Ovary (tissue), 9 donors: ENCODE data around the gene DDX46. TPM values are rescaled to one million over a fixed set of nuclear protein-coding genes. Genes with fewer than 3 reads are reported as not detected.

Experiments used
- DNase-seq, 5 donors: peaks; one replicate each; pipeline ENCODE4 v3.0.0-alpha.2; 2019 to 2020
- H3K27ac ChIP-seq, 2 donors: fragments of 200-600 bp; one replicate each; pipeline versions ENCODE4 v1.5.1 to v1.8.0; 2019 to 2022
- H3K27me3 ChIP-seq: fragments of 200-600 bp; one replicate; pipeline ENCODE4 v1.8.0; 2022
- H3K36me3 ChIP-seq: fragments of 200-600 bp; sonication (generic); one replicate; pipeline ENCODE4 v1.5.1; 2019
- H3K4me1 ChIP-seq: one replicate; pipeline ENCODE4 v1.8.1; 2013; ENCODE audit warnings: mild to moderate bottlenecking, moderate library complexity; ENCODE audit not compliant: insufficient read depth
- H3K4me3 ChIP-seq: fragments of 200-600 bp; sonication (generic); one replicate; pipeline ENCODE4 v1.5.1; 2017
- H3K9me3 ChIP-seq, 2 donors: fragments of 200-600 bp in 1 of 2; sonication (generic) in 1 of 2; one replicate each; pipeline versions ENCODE4 v1.5.1 to v1.8.1; 2013 to 2019; ENCODE audit warnings: mild to moderate bottlenecking in 1 of 2, moderate library complexity in 1 of 2
- CTCF ChIP-seq, 3 donors: fragments of 450-650 bp in 2 of 3; fragments of 200-600 bp in 1 of 3; IDR thresholded peaks; one replicate each; pipeline versions ENCODE4 v1.5.1 to v1.8.0; 2016 to 2022; ENCODE audit warnings: antibody characterized with exemption in 3 of 3, mild to moderate bottlenecking in 1 of 3
- EP300 ChIP-seq: sonication (generic); formaldehyde crosslinking; IDR thresholded peaks from one replicate; pipeline ENCODE4 v1.6.1; 2017; ENCODE audit warnings: antibody characterized with exemption
- POLR2A ChIP-seq: fragments of 450-650 bp; IDR thresholded peaks from one replicate; pipeline ENCODE4 v1.6.1; 2017; ENCODE audit warnings: antibody characterized with exemption, mild to moderate bottlenecking, moderate library complexity
- WGBS, 3 donors: extraction: QIAGEN DNeasy Blood & Tissue Kit in 1 of 3; methylation state at CpG; one replicate each; pipeline versions ENCODE4 v1.1.5 to v1.1.7; 2013 to 2017; 5-methylcytosine and 5-hydroxymethylcytosine counted together
- intact Hi-C, 4 donors: fragments of 100-400 bp; cut with DNase I; formaldehyde crosslinking; loops; one replicate each; pipeline versions ENCODE4 v1.11.0 to v1.15.1; 2022 to 2023
- polyA plus RNA-seq, 2 donors: library from polyadenylated mRNA; stranded (reverse); fragments of 200-250 nt in 1 of 2; fragments of 350-450 nt in 1 of 2; fragmentation: Illumina TruSeq in 1 of 2; extraction: RNeasy Lipid Tissue Mini Kit (QIAGEN cat#74804) in 1 of 2; gene quantifications; one replicate each; pipeline ENCODE4 v1.2.3, GENCODE V29; 2013 to 2014
- total RNA-seq, 7 donors: library from RNA; depleted of rRNA in 2 of 7; stranded (reverse); fragments of >200 nt in 2 of 7; fragmentation: NEBNext Ultra II Directional in 3 of 7; extraction: Animal tissue kit (Norgen Biotek cat#: 25700) in 3 of 7; gene quantifications; one replicate each; pipeline versions ENCODE4 v1.1.0 to v1.2.4, GENCODE V29; 2016 to 2023
- donor health status: DM: no; HTN: no; CAD: no; lungs with moderate emphysema.
- donor health status: DM: no; HTN: no; CAD: no.
- donor health status: Bipolar disorder and iron deficiency.
- donor health status: DM: yes; HTN: yes; CAD: no.
- donor health status: DM: no; HTN: no; CAD: no.
- donor health status: DM: yes; HTN: yes; CAD: no.

DDX46 gene
- total and polyA plus RNA-seq, 9 donors, result 17.8 to 54.7 (median 40.2) TPM

- TF ChIP-seq POLR2A (peak; percentile 94), EP300 (no peak), CTCF (IDR thresholded peaks at IDR 0.05) (peak in 2 of 3 donors; percentile 53 to 62)
- intact Hi-C loops, result loop anchor here in 1 of 4 donors (5.0 kb wide), 1 partner anchor 109 kb away; the partner anchor contains the start of gene C5orf24
- H3K27ac ChIP-seq, result peak within 1 kb of the TSS; percentile 67 to 94
Measured at GRCh38 chr5:134738133-134738962, 20.2 kb upstream of the DDX46 start, which contains the start of gene CAMLG. CAMLG (plus strand) TSS chr5:134738548; CDS start chr5:134738621, 73 bp downstream.

GRCh38 chr5:134738963-134739661, 19.5 kb upstream of the DDX46 start:
- 2% methylated on average over 21 of the region's 21 CpGs for WGBS, 3 donors
- no peaks in the 10 kb centered on the region for H3K27me3 ChIP-seq
- intact Hi-C loops, result loop anchor here in 1 of 4 donors (5.0 kb wide), 1 partner anchor 108 kb away; the partner anchor contains the start of gene C5orf24

More at GRCh38 chr5:134738133-134738962, 20.2 kb upstream of the DDX46 start, which contains the start of gene CAMLG:
- H3K9me3 ChIP-seq, result no peaks in the 10 kb centered on the region
- no peaks in the 10 kb centered on the region for H3K36me3 ChIP-seq
- H3K27me3 ChIP-seq, result no peaks in the 10 kb centered on the region
- H3K4me3 ChIP-seq, result peak within 1 kb of the TSS; percentile 61
- 0 to 1% (median 0%) methylated on average over 33 to 66 of the region's 66 CpGs for WGBS, 3 donors
- peak; percentile 98 to 99 (median 98) for DNase-seq
- H3K4me1 ChIP-seq, result peaks cover 2% of the 10 kb centered on the region

GRCh38 chr5:134741052-134741451, 17.5 kb upstream of the DDX46 start:
- TF ChIP-seq POLR2A, result no peak
- TF ChIP-seq EP300, result no peak
- no peak for TF ChIP-seq CTCF (IDR thresholded peaks at IDR 0.05)
- no peak overlapping the region for H3K27ac ChIP-seq
- WGBS, 3 donors, result 82 to 90% (median 88%) methylated on average over 11 of the region's 11 CpGs
- H3K4me1 ChIP-seq, result peaks cover 2% of the 10 kb centered on the region
- no peaks in the 10 kb centered on the region for H3K36me3 ChIP-seq
- DNase-seq, result no peak
- H3K27me3 ChIP-seq, result no peaks in the 10 kb centered on the region
- H3K4me3 ChIP-seq, result no peak overlapping the region
- intact Hi-C loops, result loop anchor here in 2 of 4 donors (5.0 to 10.0 kb wide), 2 partner anchors 164 to 166 kb away; partner anchors contain the start of gene PCBD2 (in 2 of the 2)
- no peaks in the 10 kb centered on the region for H3K9me3 ChIP-seq

More at GRCh38 chr5:134738963-134739661, 19.5 kb upstream of the DDX46 start:
- Histone ChIP-seq H3K4me1 (peaks cover 2% of the 10 kb centered on the region), H3K36me3 (no peaks in the 10 kb centered on the region), H3K9me3 (no peaks in the 10 kb centered on the region), H3K27ac (peak overlapping the region; percentile 67 to 94), H3K4me3 (peak overlapping the region; percentile 61)
- TF ChIP-seq CTCF (IDR thresholded peaks at IDR 0.05), result no peak
- no peak for TF ChIP-seq EP300
- no peak for TF ChIP-seq POLR2A
- peak in 2 of 5 donors; percentile 18 to 31 for DNase-seq

GRCh38 chr5:134742134-134742533, 16.4 kb upstream of the DDX46 start:
- no peaks in the 10 kb centered on the region for H3K27me3 ChIP-seq
- no peak for DNase-seq
- peaks cover 2% of the 10 kb centered on the region for H3K4me1 ChIP-seq
- no peak overlapping the region for H3K4me3 ChIP-seq
- 91 to 97% (median 95%) methylated on average over 2 of the region's 2 CpGs for WGBS, 3 donors
- TF ChIP-seq CTCF (IDR thresholded peaks at IDR 0.05) (no peak), EP300 (no peak), POLR2A (no peak)
- intact Hi-C loops, result loop anchor here in 2 of 4 donors (5.0 to 10.0 kb wide), 2 partner anchors 163 to 165 kb away; partner anchors contain the start of gene PCBD2 (in 2 of the 2)
- no peak overlapping the region for H3K27ac ChIP-seq
- H3K36me3 ChIP-seq, result no peaks in the 10 kb centered on the region
- no peaks in the 10 kb centered on the region for H3K9me3 ChIP-seq
